ENCODE results near the gene PLA2G10. TPM values are rescaled to one million over a fixed set of nuclear protein-coding genes. Genes with fewer than 3 reads are reported as not detected.

Gene PLA2G10
- total RNA-seq, 1 donor = not detected

Small RNAs within 50 kb of the gene (small RNA-seq; reads per million reads assigned to genes)
- not detected for gene RNU7-125P

Other genes with a start within 250 kb of the PLA2G10 start
- gene PARN, start 64.0 kb downstream of the PLA2G10 start, total RNA-seq = 17.8 TPM
- gene BFAR, start 61.4 kb downstream of the PLA2G10 start, total RNA-seq = 35.3 TPM
- 0.27 TPM for gene NPIPA3, start 9.1 kb upstream of the PLA2G10 start, total RNA-seq
- not detected for gene NPIPA2, start 48.2 kb upstream of the PLA2G10 start, total RNA-seq
- 34.5 TPM for gene NOMO1, start 139.4 kb upstream of the PLA2G10 start, total RNA-seq
- gene NPIPA1, start 243.1 kb upstream of the PLA2G10 start, total RNA-seq = 48.5 TPM